Liver (tissue), 9 donors: ENCODE data around the gene RPL13A. TPM values are rescaled to one million over a fixed set of nuclear protein-coding genes. Genes with fewer than 3 reads are reported as not detected.
"Not testable (repeated sequence)": the region's sequence is repeated elsewhere in the genome, so short reads cannot be mapped to it uniquely, and the experiment has no call there.

ENCODE experiments used
- DNase-seq: peaks from one replicate; pipeline ENCODE4 v3.0.0-alpha.2; 2017; ENCODE audit warnings: low spot score
- H3K27ac ChIP-seq, 2 donors: one replicate each; pipeline ENCODE4 v1.7.0; 2013; ENCODE audit warnings: inconsistent platforms in 2 of 2, low read length in 2 of 2, control low read depth in 1 of 2, low read depth in 1 of 2, mild to moderate bottlenecking in 1 of 2
- H3K27me3 ChIP-seq, 4 donors: one replicate each; pipeline versions ENCODE4 v1.6.1 to v1.7.0; 2013; ENCODE audit warnings: low read length in 3 of 4, inconsistent platforms in 1 of 4, mild to moderate bottlenecking in 1 of 4, moderate library complexity in 1 of 4; ENCODE audit not compliant: control insufficient read depth in 4 of 4, insufficient read depth in 4 of 4
- H3K36me3 ChIP-seq, 4 donors: one replicate each; pipeline versions ENCODE4 v1.6.1 to v1.7.0; 2013; ENCODE audit warnings: low read length in 3 of 4, mild to moderate bottlenecking in 3 of 4, low read depth in 1 of 4, moderate library complexity in 1 of 4; ENCODE audit not compliant: control insufficient read depth in 4 of 4, insufficient read depth in 3 of 4
- H3K4me1 ChIP-seq, 4 donors: one replicate each; pipeline versions ENCODE4 v1.6.1 to v1.7.0; 2013; ENCODE audit warnings: low read length in 3 of 4, mild to moderate bottlenecking in 3 of 4, moderate library complexity in 1 of 4; ENCODE audit not compliant: control insufficient read depth in 4 of 4, insufficient read depth in 4 of 4
- H3K4me3 ChIP-seq, 3 donors: one replicate each; pipeline versions ENCODE4 v1.6.1 to v1.7.0; 2013; ENCODE audit warnings: low read length in 3 of 3, control low read depth in 1 of 3, low read depth in 1 of 3, mild to moderate bottlenecking in 1 of 3
- H3K9ac ChIP-seq, 2 donors: one replicate each; pipeline ENCODE4 v1.7.0; 2013; ENCODE audit warnings: low read length in 2 of 2, mild to moderate bottlenecking in 2 of 2, moderate library complexity in 2 of 2, control low read depth in 1 of 2, low read depth in 1 of 2
- H3K9me3 ChIP-seq, 4 donors: one replicate each; pipeline versions ENCODE4 v1.6.1 to v1.7.0; 2013; ENCODE audit warnings: low read length in 3 of 4; ENCODE audit not compliant: control insufficient read depth in 4 of 4
- CTCF ChIP-seq: fragments of 150-350 bp; IDR thresholded peaks from 2 replicates; pipeline ENCODE4 v1.5.1; 2017; ENCODE audit warnings: improper control_type of control experiment, low read depth, low read length; ENCODE audit not compliant: missing input control
- EGR1 ChIP-seq, 2 donors: IDR thresholded peaks; 2 replicates each; pipeline ENCODE4 v1.6.1; 2016 to 2018; ENCODE audit warnings: antibody characterized with exemption in 2 of 2, low read depth in 2 of 2
- FOXA1 ChIP-seq: IDR thresholded peaks from 2 replicates; pipeline ENCODE4 v1.6.1; 2016; ENCODE audit warnings: antibody characterized with exemption
- GABPA ChIP-seq, 2 donors: IDR thresholded peaks in 1 of 2; conservative IDR thresholded peaks in 1 of 2; 2 replicates each; pipeline ENCODE4 v1.6.1; 2016; ENCODE audit warnings: antibody characterized with exemption in 2 of 2, mild to moderate bottlenecking in 1 of 2, moderate library complexity in 1 of 2
- HNF4A ChIP-seq, 2 donors: conservative IDR thresholded peaks; 2 replicates each; pipeline ENCODE4 v1.6.1; 2016; ENCODE audit warnings: antibody characterized with exemption in 2 of 2, mild to moderate bottlenecking in 2 of 2
- HNF4G ChIP-seq: IDR thresholded peaks from 2 replicates; pipeline ENCODE4 v1.6.1; 2016; ENCODE audit warnings: antibody characterized with exemption
- JUND ChIP-seq, 2 donors: IDR thresholded peaks; 2 replicates each; pipeline ENCODE4 v1.6.1; 2016; ENCODE audit warnings: antibody characterized with exemption in 2 of 2
- NR2F2 ChIP-seq: IDR thresholded peaks from 2 replicates; pipeline ENCODE4 v1.6.1; 2016; ENCODE audit warnings: antibody characterized with exemption
- RAD21 ChIP-seq, 2 donors: IDR thresholded peaks; 2 replicates each; pipeline ENCODE4 v1.6.1; 2016; ENCODE audit warnings: antibody characterized with exemption in 2 of 2, mild to moderate bottlenecking in 2 of 2
- RXRA ChIP-seq, 2 donors: IDR thresholded peaks; 2 replicates each; pipeline ENCODE4 v1.6.1; 2017 to 2018; ENCODE audit warnings: antibody characterized with exemption in 2 of 2, mild to moderate bottlenecking in 1 of 2
- SP1 ChIP-seq: IDR thresholded peaks from 2 replicates; pipeline ENCODE4 v1.6.1; 2018; ENCODE audit warnings: antibody characterized with exemption, mild to moderate bottlenecking
- TAF1 ChIP-seq: conservative IDR thresholded peaks from 2 replicates; pipeline ENCODE4 v1.6.1; 2016; ENCODE audit warnings: antibody characterized with exemption, mild to moderate bottlenecking
- YY1 ChIP-seq: IDR thresholded peaks from 2 replicates; pipeline ENCODE4 v1.6.1; 2016; ENCODE audit warnings: antibody characterized with exemption, mild to moderate bottlenecking
- ZBTB33 ChIP-seq: IDR thresholded peaks from 2 replicates; pipeline ENCODE4 v1.6.1; 2016; ENCODE audit warnings: antibody characterized with exemption
- WGBS: extraction: QIAGEN DNeasy Blood & Tissue Kit; methylation state at CpG from one replicate; pipeline ENCODE4 v1.1.7; 2013; 5-methylcytosine and 5-hydroxymethylcytosine counted together
- polyA plus RNA-seq, 2 donors: library from polyadenylated mRNA; stranded (reverse) in 1 of 2; unstranded in 1 of 2; fragments of 200-250 nt in 1 of 2; fragments of >200 nt in 1 of 2; fragmentation: Nextera tagmentation in 1 of 2; extraction: Ambion mirVana in 1 of 2; gene quantifications; one replicate each; pipeline versions ENCODE4 v1.2.1 to v1.2.3, GENCODE V29; 2013 to 2015
- total RNA-seq, 2 donors: library from RNA; depleted of rRNA; stranded (reverse); fragments of >200 nt; gene quantifications; one replicate each; pipeline ENCODE4 v1.2.3, GENCODE V29; 2014
- donor health status: healthy.
- donor health status: healthy.
- donor health status: healthy.
- donor health status: healthy.
- donor health status: healthy.

The RPL13A gene
- total and polyA plus RNA-seq, 4 donors: 444 to 1,553 (median 746) TPM

GRCh38 chr19:49459388-49459787 is 28.0 kb upstream of the RPL13A start (continued):
- no peak for TF ChIP-seq ZBTB33

- H3K27me3 ChIP-seq, H3K4me1 ChIP-seq, H3K4me3 ChIP-seq, H3K27ac ChIP-seq, DNase-seq, H3K9me3 ChIP-seq, H3K9ac ChIP-seq: not testable (repeated sequence)
- 96% methylated on average over 1 of the region's 1 CpG for WGBS
- H3K36me3 ChIP-seq: peaks cover 2 to 14% (median 4%) of the 10 kb centered on the region in 4 donors
These were observed 26.3 kb upstream of the RPL13A start for GRCh38 chr19:49461130-49461529.

- Histone ChIP-seq H3K4me1 (no peaks in the 10 kb centered on the region), H3K36me3 (peaks cover 2 to 14% (median 4%) of the 10 kb centered on the region in 4 donors)
- TF ChIP-seq FOXA1 (no peak), CTCF (no peak), YY1 (no peak), RAD21 (IDR thresholded peaks at IDR 0.05) (no peak), EGR1 (IDR thresholded peaks at IDR 0.05; ENCODE audit: low read depth in 2 of 2) (no peak), GABPA (IDR thresholded peaks at IDR 0.05 in 1 of 2, conservative IDR thresholded peaks at IDR 0.05 in 1 of 2) (no peak), SP1 (no peak), RXRA (IDR thresholded peaks at IDR 0.05) (no peak), ZBTB33 (no peak), HNF4A (conservative IDR thresholded peaks at IDR 0.05) (no peak), TAF1 (no peak), NR2F2 (no peak), JUND (IDR thresholded peaks at IDR 0.05) (no peak), HNF4G (no peak)
These were observed 25.8 kb upstream of the RPL13A start for GRCh38 chr19:49461656-49462055.

More at GRCh38 chr19:49461656-49462055, 25.8 kb upstream of the RPL13A start:
- Histone ChIP-seq H3K27ac (no peak overlapping the region), H3K27me3 (no peaks in the 10 kb centered on the region), H3K4me3 (no peak overlapping the region), H3K9me3 (no peaks in the 10 kb centered on the region), H3K9ac (no peak overlapping the region)
- WGBS: 97% methylated on average over 37 of the region's 37 CpGs
- no peak for DNase-seq
